Fibroblast of skin of right biceps (primary cell): Measurements from ENCODE around the gene NPDC1.

Experiments used
- DNase-seq: peaks from one replicate; pipeline ENCODE4 v3.0.0-alpha.2; 2013

The NPDC1 gene

GRCh38 chr9:137046088-137046787 lies at the start of gene NPDC1:
TSS of gene NPDC1 (minus strand) at chr9:137046177. CDS start at chr9:137045989, 188 bp downstream.
- DNase-seq = peak; percentile 62

- no peak for DNase-seq
Measured at GRCh38 chr9:137089232-137089947, 43.4 kb upstream of the NPDC1 start.

- DNase-seq = no peak
Measured at GRCh38 chr9:137088121-137088520, 42.1 kb upstream of the NPDC1 start.

- no peak for DNase-seq
Measured at GRCh38 chr9:137087409-137087925, 41.5 kb upstream of the NPDC1 start.

- peak; percentile 98 for DNase-seq
Measured at GRCh38 chr9:137086531-137087408, 40.8 kb upstream of the NPDC1 start, which contains the start of gene MAN1B1. TSS of gene MAN1B1 (plus strand) at chr9:137086985. CDS start at chr9:137087000, 15 bp downstream.

GRCh38 chr9:137085920-137086530 lies 40.0 kb upstream of the NPDC1 start:
- peak; percentile 17 for DNase-seq

DNA sequence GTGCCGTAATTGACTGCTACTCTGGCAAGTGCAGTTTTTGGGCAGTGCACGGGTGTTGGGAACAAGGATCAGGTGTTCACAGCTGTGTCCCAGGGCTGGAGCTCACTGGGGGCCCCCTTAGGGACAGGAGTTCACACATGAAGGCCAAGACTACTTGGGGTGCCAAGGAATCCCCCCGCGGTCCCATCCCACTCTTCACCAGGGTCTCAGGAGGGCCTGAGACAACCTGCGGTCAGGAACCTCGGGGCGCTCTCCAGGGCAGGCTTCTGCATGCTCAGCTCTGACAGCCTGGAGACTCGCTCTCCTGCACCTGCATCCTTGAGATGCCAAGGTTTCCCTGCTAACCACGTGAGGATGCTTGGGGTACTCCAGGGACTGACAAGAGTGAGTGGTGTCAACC lies 38.5 kb upstream of the NPDC1 start:
- DNase-seq = no peak

- peak; percentile 97 for DNase-seq
Measured at GRCh38 chr9:137083394-137084004, 37.5 kb upstream of the NPDC1 start.

GRCh38 chr9:137082925-137083290 lies 36.9 kb upstream of the NPDC1 start:
- DNase-seq = no peak

DNA sequence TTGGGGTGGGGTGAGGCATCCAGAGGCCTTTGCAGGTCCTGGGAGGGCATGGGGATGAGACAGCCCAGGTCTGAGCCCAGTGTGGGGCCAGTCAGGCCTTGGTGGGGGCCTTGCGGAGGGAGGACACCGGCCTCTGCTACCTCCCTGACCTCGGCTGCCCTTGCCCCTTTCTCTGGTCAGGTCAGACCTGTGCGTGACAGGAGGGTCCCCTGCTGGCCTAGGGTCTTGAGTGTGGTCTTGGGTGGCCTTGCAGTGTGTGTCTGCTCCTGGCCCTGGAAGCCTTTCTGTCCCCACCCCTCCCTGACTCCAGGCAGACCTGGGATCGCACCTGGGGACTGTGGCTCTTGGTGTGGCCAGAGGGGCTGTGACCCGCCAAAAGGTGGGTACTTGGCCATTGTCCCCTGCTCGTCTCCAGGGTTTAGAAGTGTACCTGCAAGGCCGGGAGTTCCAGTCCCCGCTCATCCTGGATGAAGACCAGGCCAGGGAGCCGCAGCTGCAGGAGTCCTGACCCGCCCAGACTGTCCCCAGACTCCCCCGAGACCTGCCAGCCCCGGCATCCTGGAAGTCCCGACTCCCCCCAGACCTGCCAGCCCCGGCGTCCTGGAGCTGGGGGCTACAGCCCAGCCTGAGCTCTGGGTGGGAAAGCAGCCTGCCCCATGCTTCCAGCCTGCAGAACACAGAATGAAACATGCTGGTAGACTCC lies 36.4 kb upstream of the NPDC1 start:
- no peak for DNase-seq

DNA sequence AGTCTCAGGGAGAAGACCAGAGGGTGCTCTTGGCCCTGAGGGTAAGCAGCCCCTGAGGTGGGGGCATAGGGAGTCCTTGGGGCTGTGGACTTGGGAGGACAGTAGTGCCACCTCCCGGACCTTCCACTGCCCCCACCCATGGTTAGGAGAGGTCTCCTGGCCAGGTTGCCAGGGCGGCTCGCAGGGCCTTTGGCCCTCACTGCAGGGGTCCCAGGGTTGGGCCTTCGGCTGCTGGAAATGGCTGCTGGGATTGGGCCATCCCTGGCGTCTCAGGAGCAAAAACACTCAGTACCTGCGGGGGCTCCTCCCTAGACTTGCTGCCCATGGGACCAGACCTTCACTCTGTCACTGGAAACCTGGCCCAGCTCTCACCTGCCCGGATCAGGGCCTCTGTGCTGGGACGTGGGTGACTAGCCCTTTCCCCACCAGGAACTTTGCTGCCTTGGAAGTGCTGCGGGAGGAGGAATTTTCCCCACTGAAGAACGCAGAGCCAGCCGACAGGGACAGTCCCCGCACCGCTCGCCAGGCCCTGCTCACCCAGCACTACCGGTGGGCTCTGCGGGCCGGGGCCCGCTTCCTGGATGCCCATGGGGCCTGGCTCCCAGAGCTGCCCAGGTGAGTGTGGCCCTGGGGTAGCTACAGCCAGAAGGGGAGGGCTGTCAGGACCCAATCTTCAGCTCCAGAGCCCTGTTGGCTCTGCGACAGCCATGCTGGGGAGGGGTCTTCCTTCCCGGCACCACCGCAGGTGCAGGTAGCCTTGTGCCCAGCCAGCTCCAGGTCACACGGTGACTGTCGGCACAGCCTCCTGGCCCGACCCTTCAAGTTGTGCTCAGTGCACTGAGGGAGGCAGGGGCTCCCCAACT lies 34.5 kb upstream of the NPDC1 start:
- DNase-seq = no peak

GRCh38 chr9:137079401-137079787 lies 33.4 kb upstream of the NPDC1 start:
- no peak for DNase-seq

DNA sequence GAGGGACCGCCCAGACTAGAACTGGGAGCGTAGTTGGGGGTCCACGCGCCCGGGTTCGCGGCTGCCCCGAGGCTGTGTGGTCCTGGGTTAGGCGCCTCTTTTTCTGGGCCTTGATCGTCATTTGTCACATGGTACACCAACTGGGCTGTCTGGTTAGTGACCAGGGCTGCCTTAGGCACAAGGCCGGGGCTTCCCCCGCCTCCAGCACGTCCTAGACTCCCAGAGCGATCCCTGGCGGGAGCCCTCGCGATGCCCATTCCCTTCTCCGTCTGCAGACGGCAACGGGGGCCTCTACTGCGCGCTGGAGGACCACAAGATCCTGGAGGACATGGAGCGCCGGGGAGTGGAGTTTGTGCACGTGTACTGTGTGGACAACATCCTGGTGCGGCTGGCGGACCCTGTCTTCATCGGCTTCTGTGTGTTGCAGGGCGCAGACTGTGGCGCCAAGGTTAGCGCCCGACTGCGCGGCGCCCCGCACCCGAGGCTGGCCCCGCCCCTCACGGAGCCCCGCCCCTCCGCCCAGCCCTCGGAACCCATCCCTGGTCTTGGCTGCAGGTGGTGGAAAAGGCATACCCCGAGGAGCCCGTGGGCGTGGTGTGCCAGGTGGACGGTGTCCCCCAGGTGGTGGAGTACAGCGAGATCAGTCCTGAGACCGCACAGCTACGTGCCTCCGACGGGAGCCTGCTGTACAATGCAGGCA lies 32.9 kb upstream of the NPDC1 start:
- peak; percentile 15 for DNase-seq

DNA sequence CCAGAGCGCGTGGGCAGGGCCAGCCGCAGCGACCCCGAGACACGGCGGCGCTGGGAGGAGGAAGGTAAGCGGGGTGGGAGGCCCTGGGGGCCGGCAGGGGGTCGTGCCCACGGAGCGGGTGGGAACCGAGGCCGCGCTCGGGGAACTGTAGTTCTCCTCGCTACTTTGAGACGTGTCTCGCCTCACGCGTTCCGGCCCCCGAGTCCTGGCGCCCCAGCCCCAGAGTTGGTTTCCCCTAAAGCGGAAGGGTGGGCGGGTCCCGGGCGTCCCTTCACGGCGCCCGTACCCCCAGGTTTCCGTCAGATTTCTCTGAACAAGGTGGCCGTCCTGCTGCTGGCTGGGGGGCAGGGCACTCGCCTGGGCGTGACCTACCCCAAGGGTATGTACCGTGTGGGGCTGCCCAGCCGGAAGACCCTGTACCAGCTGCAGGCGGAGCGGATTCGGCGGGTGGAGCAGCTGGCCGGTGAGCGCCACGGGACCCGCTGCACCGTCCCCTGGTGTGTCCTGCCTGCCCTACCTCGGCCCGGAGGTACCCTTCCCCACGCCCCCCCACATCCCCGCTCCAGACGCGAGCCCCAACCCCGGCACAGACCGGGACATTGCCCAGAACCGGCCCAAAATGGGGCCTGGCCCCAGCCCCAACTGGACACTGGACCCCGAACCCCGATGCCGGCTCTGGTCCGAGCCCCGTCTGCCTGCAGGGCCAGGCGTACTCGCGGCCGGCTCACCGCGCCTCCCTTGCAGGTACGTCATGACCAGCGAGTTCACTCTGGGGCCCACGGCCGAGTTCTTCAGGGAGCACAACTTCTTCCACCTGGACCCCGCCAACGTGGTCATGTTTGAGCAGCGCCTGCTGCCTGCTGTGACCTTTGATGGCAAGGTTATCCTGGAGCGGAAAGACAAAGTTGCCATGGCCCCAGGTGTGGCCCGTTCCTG lies 32.0 kb upstream of the NPDC1 start:
- peak; percentile 5 for DNase-seq

DNA sequence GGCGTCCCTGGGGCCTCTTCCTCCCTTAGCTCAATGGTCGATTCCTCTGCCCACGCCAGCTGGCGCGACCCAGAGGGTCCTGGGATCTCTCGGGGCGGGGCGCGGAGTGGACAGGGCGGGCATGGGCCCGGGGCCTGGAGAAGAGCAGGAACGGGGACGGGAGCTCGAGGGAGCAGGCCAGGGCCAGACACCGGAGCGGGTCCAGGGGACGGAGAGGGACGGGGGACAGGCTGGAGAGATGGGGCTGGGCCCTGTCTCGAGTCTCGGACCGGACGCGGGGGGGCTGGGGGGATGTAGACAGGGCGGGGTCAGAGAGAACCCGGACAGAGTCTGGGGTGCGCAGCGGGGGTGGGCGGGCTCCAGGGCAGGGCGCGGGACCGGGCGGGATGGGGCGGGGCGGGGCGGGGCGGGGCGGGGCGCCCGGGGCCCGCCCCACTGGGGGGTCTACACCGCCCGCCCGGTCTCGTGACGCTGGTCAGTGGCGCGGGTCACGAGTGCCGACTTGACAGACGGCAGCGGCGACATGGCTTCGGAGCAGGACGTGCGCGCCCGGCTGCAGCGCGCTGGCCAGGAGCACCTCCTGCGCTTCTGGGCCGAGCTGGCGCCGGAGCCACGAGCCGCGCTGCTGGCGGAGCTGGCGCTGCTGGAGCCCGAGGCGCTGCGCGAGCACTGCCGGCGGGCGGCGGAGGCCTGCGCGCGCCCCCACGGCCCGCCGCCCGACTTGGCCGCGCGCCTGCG lies 31.2 kb upstream of the NPDC1 start, which contains the start of gene UAP1L1:
Gene UAP1L1 (plus strand): TSS at position 508 of the 738 bp plus-strand sequence. CDS start 16 bp downstream, at position 524.
- peak; percentile 49 for DNase-seq

DNA sequence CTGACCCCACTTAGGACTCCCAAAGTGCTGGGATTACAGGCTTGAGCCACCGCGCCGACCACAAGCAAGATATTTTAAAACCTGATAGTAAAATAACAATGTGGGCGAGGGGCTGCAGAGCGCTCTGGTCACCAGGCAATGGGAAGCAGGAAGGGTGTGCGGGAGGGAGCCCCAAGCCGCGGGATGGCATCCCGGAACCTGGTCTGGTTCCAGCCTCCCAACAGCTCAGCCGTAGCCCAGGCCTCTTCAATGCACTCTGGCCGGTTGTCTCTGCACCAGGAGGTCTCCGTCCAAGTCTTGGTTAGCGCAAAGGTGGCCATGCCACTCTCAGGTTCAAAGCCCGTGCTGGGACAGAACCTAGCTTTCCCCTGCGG lies 30.6 kb upstream of the NPDC1 start:
- no peak for DNase-seq

- DNase-seq = no peak
Measured at GRCh38 chr9:137075275-137075775, 29.3 kb upstream of the NPDC1 start.
